ENCODE measurements around the gene GPR18.

DNA sequence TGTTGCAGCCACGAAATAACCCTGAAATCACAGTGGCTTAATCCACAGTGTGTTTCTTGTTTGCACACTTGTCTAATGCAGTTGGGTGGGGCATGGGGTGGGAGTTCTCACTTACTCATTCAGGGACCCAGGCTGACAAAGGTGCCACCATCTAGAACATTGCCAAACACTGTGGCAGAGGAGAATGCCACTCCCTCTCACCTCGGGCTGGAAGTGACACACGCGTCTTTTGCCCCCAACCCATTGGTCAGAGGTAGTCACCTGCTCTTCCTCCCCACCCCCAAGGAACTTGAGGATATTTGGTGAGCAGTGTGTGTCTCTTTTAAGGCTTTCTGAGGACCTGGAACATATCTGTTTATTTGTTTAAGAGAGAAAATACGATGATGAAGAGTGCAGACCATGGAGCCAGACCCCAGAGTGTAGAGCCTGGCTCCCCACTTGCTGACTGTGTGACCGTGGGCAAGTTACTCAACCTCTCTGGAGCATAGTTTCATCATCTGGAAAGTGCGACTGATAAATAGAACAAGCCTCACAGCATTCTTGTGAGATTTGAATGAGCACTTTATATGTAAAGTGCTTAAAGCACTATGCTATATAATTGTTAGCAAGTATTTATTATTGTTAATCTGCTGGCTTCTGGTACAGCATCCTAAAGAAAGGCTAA lies 31.6 kb upstream of the GPR18 start:
- TF ChIP-seq CTCF (IDR thresholded peaks at IDR 0.05) (no peak), POLR2A (IDR thresholded peaks at IDR 0.05) (no peak)
